ENCODE data around the gene RNF220. TPM values are rescaled to one million over a fixed set of nuclear protein-coding genes. Genes with fewer than 3 reads are reported as not detected.

The RNF220 gene
- total RNA-seq, 1 donor from 2014 or later = 83.7 TPM

DNA sequence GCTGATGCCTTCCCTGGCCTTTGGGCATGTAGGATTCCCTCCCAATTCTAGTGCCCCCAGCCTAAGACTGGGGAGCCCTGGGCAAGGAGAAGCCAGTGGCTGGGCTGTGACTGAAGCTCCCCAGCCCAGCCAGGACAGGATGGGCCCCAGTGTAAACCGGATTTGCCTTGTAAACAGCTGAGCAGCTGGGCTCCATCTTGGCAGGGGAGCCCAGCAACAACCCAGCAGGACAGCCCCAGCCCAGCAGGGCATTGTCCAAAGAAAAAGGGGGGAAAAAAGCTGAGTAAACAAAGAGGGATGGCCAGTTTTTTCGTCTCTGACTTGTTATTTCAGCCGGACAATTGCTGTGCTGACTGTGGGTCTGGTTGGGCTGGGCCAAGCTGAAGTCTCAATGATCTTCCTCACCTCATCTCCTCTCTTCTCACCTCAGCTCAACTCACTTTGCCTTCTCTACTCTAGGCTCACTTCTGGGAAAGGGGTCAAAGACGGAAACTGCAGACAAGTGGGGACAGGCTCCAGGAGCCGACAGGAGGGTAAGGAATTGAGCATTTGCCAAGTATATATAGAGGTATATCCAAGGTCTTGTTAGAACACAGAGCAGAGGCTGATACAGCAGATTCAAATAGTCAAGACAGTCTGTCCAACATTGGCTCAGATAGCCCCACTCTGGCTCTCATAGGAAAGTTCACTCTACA, 171.5 kb downstream of the RNF220 start:
- intact Hi-C loops (cut with micrococcal nuclease) = no loop called here

DNA sequence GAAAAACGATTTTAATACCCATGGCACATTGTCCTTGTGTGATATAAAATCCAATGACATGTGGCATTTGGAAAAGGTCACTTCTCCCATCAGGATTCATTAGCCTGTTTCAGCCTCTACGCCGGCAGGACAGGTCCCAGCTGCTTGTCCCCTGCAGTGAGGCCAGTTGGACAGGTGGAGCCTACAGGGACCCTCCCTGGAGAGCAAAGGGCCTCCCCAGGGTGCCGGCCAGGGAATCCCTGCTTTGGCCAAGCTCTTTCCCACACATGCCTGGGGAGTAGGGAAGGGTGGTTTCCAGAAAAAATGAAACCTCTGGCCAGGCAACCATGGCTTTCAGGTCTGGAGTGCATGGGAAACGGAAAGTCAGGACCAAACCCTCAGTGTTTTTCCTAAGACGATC, 176.2 kb downstream of the RNF220 start:
- intact Hi-C loops (cut with micrococcal nuclease) = no loop called here

DNA sequence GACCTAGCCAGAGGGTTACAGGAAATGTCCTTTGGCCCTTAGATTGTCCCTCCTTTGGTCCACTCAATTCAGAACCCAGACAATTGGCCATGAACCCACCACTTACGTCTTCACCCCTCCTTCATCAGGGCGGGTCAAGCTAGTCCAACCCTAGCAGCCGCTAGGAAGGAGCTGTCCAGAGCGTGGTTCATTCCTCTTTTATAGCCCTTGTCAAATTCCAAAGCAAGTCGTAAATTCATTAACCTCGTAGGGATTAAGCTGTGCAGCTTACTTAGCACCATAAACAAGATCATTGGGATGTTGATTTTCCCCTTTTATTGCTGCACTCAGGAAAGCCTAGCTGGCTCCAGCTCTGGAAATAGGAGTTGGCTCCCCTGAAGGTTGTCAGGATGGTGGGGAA, 179.1 kb downstream of the RNF220 start:
- intact Hi-C loops (cut with micrococcal nuclease) = no loop called here

DNA sequence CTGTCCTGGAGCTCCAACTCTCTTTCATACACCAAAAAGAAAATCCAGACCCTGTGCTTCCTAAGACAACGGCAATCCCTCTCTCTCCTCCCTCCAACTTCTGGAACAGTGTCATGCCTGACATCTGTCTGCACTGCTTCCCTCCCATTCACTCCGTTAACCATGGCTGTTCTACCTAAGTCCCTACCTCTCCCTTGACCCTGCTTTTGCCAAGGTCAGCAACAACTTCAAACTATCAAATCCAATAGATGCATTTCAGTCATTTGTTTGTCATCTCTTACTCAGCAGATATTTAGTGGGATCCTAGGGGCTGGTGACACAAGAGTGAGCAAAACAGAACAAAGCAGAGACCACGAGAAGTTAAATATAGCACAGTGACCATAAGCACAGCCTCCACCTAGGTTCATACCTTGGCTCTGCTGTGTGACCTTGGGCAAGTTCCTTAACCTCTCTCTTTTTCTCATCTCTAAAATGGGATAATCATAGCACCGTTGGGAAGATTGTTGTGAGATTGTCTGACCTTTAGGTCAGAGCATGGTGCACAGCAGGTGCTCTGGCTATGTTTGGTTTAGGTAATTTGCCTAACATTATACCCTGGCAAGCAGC, 180.4 kb downstream of the RNF220 start:
- intact Hi-C loops (cut with micrococcal nuclease) = no loop called here

DNA sequence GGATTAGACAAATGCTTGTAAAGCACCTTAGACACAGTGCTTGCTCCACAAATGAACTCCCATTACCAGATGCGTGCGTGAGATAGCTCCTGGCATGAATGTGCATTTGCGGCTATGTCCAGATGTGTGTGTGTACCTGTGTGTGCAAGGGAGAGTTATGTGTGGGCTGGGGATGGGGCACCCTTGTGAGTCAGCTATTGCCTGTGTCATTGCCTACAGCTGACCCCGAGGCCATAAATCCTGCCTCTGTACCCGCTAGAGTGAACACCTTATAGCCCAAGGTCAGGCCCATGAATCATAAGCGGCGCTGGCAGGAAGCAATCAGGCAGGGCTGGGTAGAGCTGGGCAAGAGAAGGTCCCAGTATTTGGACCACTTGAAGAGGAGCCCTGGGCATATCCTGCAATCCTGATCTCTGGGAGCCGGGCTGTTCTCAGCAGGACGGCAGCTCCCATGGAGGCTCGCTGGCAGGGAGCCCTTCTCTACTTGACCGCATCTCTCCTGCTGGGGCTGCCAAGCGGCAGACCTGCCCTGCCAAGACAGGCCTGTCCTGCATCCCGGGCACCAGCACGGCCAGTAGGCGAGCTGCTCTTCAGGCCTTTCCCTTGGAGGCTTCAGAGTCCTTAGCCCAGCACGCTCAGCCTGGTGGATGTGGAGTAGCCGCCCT, 182.9 kb downstream of the RNF220 start:
- intact Hi-C loops (cut with micrococcal nuclease) = no loop called here

DNA sequence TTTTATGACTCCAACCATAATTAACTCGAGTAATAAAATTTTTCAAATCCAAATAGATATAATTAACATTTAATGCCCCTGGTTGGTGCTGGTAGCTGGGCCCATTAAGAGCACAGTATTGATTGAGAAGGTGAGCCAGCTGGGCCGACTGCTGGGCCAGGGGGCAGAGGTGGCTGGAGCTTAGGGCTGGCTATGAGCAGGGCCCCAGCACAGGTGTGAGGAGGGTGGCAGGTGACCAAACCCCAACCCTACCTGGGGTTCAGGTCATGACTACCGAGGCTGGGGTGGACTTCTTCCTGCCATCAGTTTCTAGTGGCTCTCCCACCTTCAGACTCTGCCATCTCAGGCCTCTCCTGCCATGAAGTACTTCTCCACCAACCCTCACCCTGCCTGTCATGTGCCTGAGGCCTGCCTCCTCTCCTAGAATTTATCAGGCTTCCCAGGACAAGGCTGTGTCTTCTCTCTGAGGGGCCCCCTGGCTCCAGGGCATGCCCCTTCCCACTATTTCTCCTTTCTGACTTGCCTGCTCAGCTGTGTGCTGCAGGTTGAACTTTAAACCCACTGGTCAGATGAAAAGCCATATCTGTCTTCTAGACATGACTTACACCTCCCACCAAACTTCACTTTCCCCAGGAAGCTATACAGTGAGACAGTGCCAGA, 183.6 kb downstream of the RNF220 start:
- intact Hi-C loops (cut with micrococcal nuclease) = no loop called here

DNA sequence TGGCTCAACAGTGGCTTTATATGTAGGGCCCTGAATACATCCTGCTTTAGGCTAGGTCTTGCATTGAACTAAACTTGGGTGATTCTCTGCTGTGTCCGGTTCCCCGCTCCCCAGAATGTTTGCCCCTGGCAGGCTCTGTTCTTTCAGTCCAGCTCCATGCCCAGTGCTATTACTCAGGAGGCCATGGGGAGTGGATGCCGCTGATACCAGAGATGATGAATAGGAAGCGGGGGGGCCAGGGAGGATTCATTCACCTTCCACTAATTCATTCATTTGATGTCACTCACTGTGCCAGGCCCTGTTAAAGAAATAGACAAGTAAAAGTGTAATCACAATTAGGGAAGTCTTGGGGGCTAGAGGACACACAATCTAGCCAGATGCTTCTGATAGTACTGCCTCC, 185.4 kb downstream of the RNF220 start:
- intact Hi-C loops (cut with micrococcal nuclease) = loop anchor here (10.0 kb wide), 1 partner anchor 376 kb away; the partner anchor contains the start of gene DMAP1

DNA sequence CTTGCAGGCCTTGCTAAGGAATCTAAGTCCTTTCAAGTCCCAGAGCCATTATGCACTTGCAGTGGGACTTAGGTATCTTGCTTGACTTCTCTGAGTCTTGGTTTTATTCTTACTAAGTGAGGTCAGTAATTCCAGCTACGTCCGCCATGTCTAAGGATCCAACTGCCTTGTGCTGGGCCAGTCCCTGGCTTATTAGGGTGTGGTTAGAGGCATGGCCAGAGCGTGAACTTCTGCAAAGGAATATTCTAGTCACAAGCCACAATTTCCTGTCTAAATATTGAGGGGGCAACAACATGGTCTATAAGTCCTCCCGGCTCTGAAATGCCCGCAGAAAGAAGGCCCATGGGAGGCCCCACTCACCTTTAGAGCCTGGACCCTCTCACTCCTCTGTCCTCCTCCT, 186.3 kb downstream of the RNF220 start:
- intact Hi-C loops (cut with micrococcal nuclease) = loop anchor here (10.0 kb wide), 1 partner anchor 377 kb away; the partner anchor contains the start of gene DMAP1

DNA sequence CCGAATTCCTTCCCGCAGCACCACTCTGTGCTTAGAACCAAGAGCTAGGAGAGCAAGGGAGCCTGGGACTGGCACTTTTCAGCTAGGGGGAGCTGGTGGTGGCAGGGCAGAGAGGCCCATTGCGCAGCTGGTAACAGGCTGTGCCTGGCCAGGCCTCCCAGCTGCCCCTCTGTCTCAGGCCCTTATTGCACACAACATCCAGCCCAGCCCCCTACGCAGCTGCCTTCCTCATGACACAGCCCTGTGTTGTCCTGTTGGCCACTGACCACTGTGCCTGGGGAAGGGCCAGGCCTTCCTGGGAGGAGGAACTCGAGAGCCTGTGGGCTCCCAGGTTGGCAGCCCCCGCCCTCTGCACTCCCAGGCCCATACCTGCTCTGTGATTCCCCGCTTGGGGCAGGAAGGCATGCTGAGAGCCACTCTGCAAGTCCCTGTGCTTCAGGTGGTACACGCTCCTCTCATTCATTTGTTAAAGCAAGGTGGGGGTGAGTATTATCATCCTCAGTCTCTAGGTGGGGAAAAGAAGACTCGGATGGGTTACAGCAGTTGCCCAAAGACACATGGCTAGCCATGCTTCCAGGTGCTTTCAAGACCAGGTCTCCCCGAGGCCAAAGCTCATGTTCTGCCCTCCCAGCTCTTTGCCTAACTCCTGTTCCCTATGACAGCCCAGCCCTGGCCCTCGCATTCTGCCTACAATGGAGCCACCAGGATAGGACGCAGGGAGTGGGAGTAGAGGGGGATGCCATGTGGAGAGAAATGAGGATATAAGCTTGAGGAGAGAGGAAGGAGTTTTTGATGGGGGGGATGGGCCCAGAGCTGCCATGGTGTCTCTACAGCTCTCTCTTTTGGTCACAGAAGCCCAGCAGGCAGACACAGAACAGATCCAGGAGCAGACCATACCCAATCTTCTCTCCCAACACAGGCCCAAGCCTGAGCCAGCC, 187.4 kb downstream of the RNF220 start:
- intact Hi-C loops (cut with micrococcal nuclease) = loop anchor here (10.0 kb wide), 1 partner anchor 378 kb away; the partner anchor contains the start of gene DMAP1

DNA sequence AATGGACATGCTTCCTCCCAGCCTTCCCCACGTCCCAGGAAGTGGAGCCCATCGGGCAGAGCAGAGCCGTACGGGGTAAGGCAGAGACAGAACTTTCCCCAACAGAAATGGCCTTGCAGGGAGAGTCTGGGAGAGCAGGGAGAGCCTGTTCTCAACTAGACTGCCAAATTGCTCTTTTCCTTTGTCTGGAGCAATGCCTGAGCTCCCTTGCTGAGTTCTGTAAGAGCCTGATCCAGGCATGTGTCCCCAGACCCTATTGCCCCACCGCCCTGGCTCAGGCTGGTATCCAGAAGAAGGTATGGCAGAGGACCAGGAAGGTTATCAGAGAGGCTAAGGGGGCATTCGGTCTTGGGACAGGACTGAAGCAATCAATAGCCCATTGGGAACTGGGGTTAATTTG, 189.3 kb downstream of the RNF220 start:
- intact Hi-C loops (cut with micrococcal nuclease) = loop anchor here (10.0 kb wide), 1 partner anchor 380 kb away; the partner anchor contains the start of gene DMAP1

DNA sequence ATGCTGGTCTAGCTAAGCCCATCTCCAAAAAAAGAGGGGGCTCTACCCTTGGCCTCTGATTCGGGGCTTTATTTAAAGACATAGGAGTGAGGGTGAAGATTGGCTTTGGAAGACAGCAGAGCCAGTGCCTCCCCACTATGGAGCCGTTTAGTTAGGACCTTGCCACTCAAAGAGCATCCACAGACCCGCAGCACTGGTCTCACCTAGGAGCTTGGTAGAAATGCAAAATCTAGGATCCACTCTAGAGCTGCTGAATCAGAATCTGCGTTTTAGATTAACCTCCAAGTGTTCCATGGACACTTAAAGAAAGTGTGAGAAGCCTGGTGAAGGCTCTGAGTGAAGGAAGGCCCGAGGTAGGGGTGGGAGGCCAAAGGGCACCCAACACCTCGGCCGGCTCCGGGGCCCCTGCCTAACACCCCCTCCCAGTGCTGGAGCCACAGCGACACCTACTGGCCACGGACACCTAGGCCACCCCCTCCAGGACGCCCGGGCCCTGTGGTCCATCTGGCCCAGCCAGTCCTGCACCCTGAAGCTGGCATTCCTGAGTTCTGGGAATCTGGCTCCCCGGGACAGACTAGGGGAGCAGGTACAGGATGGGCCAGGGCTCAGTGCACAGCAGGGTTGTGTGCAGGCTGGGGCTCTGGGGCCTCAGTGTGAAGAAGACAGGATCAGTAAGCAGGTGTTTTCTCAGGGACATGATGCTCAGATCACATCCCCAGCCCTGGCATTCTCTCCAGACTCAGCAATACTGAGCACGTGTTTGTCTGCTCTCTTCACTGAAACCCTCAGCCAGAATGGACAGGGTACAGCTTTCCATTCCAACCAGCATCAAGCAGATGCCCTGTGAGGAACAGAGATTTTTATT, 190.0 kb downstream of the RNF220 start:
- intact Hi-C loops (cut with micrococcal nuclease) = loop anchor here (10.0 kb wide), 1 partner anchor 380 kb away; the partner anchor contains the start of gene DMAP1

DNA sequence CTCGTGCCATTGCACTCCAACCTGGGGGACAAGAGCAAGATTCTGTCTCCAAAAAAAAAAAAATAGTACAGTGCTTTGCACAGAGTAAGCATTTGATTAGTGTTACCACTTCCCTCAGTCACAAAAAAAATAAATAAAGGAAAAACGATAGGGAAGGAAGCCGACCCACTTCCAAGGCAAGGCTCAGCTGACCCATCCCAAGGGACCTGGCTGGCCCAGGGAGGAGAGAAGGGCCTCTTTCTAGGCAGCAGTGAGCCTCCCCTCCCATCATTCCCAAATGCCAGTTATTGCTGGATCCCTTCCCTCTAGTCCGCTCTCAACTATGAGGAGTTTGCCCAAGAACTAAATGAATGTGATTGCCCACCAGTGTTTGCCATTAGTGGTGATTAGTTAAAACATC, 191.5 kb downstream of the RNF220 start:
- intact Hi-C loops (cut with micrococcal nuclease) = loop anchor here (10.0 kb wide), 1 partner anchor 382 kb away; the partner anchor contains the start of gene DMAP1

DNA sequence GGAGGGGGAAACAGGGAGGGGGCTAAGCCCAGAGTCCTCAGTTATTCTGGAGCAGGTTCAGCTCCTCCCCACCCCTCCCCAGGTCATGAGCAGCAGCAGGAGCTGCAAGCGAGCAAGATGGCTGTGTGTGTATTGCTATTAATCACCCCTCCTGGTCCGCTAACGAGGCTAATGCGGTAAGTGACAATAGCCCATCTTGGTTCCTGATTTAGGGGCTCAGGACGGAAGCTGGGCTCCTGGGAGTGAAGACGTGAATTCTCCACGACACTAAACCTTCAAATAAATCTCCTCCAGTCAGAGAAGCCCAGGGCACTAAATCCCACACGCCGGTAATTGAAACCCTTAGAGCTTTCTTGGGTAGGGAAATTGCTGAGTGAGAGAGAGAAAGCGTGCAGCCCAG, 193.1 kb downstream of the RNF220 start:
- intact Hi-C loops (cut with micrococcal nuclease) = loop anchor here (10.0 kb wide), 1 partner anchor 383 kb away; the partner anchor contains the start of gene DMAP1

DNA sequence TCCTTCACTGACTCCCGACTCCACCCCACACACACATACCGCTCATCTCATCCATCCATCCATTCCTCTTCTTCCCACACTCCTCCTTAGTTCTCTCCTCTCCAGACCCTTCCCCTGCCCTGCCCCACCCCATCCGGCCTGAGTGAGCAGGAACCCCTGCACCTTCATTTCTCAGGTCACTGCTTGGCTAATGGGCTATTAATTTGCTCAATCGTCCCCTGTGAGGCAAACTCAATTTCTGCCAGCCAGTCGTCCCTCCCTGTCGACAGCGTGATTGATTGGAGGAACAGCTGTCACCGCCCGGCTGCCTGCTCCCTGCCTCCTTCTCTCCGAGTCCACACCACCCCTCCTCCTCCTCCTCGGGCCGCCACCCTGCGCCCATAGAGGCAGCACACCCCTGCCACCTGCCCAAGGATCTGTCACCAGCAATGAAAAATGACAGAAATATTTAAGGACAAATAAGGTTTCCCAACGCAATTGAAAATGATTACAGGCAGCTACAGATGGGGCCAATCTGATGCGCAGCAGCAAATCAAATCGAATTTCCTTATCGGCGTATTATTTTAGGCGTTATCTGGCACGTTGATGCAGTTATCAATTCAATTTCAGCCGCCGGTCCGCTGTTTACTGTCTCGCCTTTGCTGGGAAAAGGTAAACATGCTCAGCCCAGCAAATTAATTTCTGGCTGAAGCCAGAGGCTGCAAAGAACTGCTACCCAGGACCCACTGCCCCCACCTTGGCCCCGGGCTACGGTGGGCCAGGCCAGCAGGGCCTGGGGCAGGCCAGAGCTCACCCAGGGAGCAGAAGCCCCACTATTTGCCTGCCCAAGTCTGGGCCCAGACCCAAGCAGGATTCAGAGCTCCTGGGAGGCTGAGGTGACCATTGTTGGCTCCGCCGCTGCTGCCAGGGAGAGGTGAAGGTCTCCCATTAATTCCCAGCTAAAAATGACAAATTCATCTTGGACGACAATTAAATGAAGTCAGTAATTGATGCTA, 197.9 kb downstream of the RNF220 start:
- intact Hi-C loops (cut with micrococcal nuclease) = no loop called here

DNA sequence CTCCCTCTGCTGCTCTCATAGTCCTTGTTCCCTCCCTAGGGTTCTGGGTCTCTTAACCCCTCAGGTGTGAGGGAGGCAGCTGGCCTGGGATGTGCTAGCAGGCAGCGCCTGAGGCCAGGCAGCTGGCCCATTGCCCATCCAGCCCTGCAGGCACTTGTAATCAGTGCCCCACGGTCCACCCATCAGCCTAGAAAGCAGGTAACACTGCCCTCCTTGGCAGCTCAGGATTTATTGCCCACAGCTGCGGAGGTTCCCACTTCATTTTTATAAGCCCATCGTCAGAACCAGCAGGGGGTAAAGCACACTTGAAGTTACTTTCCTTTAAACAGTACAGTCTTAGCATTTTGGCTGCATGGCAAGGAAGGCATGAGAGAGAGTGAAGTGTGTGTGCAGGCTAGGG, 198.7 kb downstream of the RNF220 start:
- intact Hi-C loops (cut with micrococcal nuclease) = no loop called here

DNA sequence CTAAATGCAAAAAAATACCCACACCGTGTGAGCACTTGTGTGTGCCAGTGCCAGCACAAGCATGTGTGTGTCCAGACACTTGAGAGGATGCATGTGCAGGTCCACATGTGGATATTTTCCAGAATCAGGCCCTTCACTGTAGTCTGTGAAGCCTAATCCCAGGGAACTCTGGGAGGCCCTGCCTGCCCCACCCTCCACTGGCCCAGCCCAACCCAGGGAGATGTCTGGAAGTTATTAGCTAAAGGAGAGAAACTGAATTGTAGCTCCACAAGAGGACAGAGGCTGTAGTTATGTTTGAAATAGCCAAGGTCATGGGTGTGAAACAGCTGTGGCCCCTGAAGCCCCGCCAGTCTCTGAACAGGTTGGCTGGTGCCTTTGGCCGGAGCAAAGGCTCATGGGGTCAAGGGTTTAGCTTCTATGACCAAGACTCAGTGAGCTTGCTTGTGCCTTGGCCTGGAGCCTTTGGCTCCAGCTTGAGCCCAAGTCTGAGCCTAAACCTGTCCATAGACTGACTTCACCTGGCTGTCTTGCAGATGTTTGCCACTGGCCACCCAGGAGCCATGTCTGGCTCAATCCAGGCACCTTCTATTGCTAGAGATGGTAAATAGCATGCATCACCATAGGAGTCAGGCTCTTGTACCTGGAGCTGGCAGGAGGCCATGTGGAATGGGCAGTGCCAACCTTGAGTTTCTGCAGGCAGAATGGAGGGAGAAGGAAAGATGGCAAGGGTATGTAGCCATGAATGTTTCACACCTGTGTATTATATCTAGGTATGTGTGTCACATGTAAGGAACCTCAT, 199.3 kb downstream of the RNF220 start:
- intact Hi-C loops (cut with micrococcal nuclease) = no loop called here

DNA sequence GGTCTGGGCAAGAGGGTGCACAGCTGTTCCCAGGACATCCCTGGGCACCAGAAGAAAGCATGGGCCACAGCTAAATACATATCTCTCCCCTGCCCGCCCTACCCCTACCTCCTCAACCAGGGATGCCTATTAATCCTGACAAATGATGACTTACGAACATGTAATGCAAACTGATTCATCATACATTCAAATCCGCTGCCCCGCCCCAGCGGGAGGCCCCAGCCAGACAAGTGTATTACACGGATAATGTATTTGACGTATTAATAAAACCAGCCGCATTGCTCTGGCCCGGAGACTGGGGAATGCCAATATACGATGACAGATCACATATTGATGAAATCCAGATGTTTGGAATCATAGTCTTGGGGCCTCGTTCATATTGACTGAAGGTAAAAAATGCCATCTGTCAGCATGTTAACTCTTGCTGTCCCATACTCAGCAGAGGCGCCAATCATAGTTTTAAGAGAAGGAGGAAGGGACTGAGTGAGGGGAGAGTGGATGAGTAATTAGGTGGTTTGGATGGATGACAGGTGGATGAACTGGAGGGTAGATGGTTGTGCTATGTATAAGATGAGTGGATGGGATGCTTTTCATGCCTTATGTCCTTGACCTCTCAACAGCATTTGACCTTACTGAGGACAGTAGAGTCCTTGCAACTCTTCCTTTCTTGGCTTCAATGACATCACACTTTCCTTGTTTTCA, 201.0 kb downstream of the RNF220 start:
- intact Hi-C loops (cut with micrococcal nuclease) = no loop called here

All from T-helper 2 cell treated with Interferon-gamma antibody and Interleukin-4, amounts not matched to agents 100 ng/mL and 5 ng/mL, for 36 hours (primary cell).